ENCODE results near the gene KIAA1958.

GRCh38 chr9:112629671-112630485 lies 143.3 kb downstream of the KIAA1958 start:
- TF ChIP-seq CHD2 (IDR thresholded peaks at IDR 0.05; ENCODE audit: low read length) (no peak), PHF8 (conservative IDR thresholded peaks at IDR 0.05; ENCODE audit: low read depth, low read length) (no peak)

Measured in H1 (cell line).